ENCODE data around the gene RNF227. TPM values are rescaled to one million over a fixed set of nuclear protein-coding genes. Genes with fewer than 3 reads are reported as not detected.

Gene RNF227
- total and polyA plus RNA-seq, 2 donors from 2014 or later: 2.5 TPM

DNA sequence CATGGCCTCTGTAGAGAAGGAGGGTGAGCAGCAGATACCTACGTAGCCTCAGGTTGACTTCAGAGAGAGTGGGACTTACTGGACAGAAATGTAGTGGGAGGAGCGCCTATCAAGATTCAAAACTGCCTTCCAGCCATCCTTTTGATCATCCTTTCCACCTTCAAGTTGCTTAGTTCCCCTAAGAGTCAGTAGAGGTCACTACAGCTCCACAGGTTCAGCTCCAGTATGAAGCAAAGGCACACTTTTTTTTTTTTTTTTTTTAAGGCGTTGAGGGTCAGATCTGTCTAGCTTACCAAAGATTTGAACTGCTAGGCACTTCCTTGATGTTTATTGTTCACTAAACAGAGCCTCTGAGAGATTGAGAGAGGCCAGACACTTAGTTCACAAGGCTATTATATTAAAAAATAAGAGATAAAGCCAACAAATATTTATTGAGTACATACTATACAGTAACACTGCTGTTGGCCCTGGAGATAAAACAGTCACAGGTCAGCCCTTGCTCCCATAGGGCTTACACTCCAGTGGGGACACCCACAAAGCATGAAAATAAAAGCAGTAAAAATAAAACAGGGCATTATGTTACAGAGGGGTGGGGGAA is 3.1 kb downstream of the RNF227 start:
- H3K4me1 ChIP-seq (ENCODE audit: control insufficient read depth in 2 of 3, insufficient read depth in 2 of 3, low read depth in 1 of 3, low read length in 3 of 3): peaks cover 0 to 15% (median 7%) of the 10 kb centered on the region in 3 donors
- H3K27me3 ChIP-seq (ENCODE audit: control insufficient read depth, insufficient read depth, low read length): no peaks in the 10 kb centered on the region
- H3K27ac ChIP-seq (ENCODE audit: low read depth in 2 of 2, low read length in 2 of 2): no peak overlapping the region
- TF ChIP-seq, protein P1, sequence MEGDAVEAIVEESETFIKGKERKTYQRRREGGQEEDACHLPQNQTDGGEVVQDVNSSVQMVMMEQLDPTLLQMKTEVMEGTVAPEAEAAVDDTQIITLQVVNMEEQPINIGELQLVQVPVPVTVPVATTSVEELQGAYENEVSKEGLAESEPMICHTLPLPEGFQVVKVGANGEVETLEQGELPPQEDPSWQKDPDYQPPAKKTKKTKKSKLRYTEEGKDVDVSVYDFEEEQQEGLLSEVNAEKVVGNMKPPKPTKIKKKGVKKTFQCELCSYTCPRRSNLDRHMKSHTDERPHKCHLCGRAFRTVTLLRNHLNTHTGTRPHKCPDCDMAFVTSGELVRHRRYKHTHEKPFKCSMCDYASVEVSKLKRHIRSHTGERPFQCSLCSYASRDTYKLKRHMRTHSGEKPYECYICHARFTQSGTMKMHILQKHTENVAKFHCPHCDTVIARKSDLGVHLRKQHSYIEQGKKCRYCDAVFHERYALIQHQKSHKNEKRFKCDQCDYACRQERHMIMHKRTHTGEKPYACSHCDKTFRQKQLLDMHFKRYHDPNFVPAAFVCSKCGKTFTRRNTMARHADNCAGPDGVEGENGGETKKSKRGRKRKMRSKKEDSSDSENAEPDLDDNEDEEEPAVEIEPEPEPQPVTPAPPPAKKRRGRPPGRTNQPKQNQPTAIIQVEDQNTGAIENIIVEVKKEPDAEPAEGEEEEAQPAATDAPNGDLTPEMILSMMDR (IDR thresholded peaks at IDR 0.05; ENCODE audit: borderline replicate concordance, extremely low read depth, insufficient read depth): peak; percentile 69
- peak overlapping the region in 1 of 3 donors; percentile 15 for H3K9ac ChIP-seq (ENCODE audit: low read length in 3 of 3)
- H3K36me3 ChIP-seq (ENCODE audit: control insufficient read depth in 2 of 3, insufficient read depth in 3 of 3, low read length in 3 of 3): peaks cover 7 to 9% (median 9%) of the 10 kb centered on the region in 3 donors
- peak in 3 of 5 donors; percentile 50 to 88 (median 82) for DNase-seq
- no peaks in the 10 kb centered on the region for H3K9me3 ChIP-seq (ENCODE audit: control insufficient read depth in 2 of 3, insufficient read depth in 1 of 3, low read length in 3 of 3)
- H3K4me3 ChIP-seq (ENCODE audit: low read length in 3 of 3): no peak overlapping the region
- peak; percentile 50 for FAIRE-seq
- intact Hi-C loops (cut with DNase I): loop anchor here (5.0 kb wide), 1 partner anchor 74 kb away; no protein-coding TSS in a partner anchor

DNA sequence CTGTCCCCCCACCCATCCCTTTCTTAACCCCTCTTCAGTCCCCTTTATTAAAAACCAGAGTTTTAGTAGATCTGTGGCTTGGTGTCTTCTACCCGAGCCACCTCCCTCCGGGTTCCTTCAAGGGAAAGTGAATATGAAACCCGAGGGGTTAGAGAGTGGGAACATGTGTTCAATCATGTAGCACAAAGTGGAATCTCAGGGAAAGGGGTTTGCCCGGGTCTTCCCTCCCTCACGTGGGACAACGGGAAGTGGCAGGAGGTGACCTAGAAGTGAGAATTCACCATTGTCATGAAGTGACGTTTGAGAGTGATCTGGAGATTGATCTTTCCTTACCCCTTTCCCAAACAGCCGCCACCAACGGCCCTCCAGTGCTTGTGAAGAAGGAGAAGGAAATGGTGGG is 5.0 kb downstream of the RNF227 start:
- H3K36me3 ChIP-seq (ENCODE audit: control insufficient read depth in 2 of 3, insufficient read depth in 3 of 3, low read length in 3 of 3): peaks cover 7 to 25% (median 17%) of the 10 kb centered on the region in 3 donors
- H3K4me1 ChIP-seq (ENCODE audit: control insufficient read depth in 2 of 3, insufficient read depth in 2 of 3, low read depth in 1 of 3, low read length in 3 of 3): peaks cover 0 to 10% (median 7%) of the 10 kb centered on the region in 3 donors
- DNase-seq: no peak
- H3K27ac ChIP-seq (ENCODE audit: low read depth in 2 of 2, low read length in 2 of 2): no peak overlapping the region
- H3K9ac ChIP-seq (ENCODE audit: low read length in 3 of 3): no peak overlapping the region
- no peak for FAIRE-seq
- TF ChIP-seq, protein P1 (IDR thresholded peaks at IDR 0.05; ENCODE audit: borderline replicate concordance, extremely low read depth, insufficient read depth): no peak
- H3K9me3 ChIP-seq (ENCODE audit: control insufficient read depth in 2 of 3, insufficient read depth in 1 of 3, low read length in 3 of 3): no peaks in the 10 kb centered on the region
- H3K27me3 ChIP-seq (ENCODE audit: control insufficient read depth, insufficient read depth, low read length): no peaks in the 10 kb centered on the region
- intact Hi-C loops (cut with DNase I): loop anchor here (5.0 kb wide), 1 partner anchor 76 kb away; no protein-coding TSS in a partner anchor
- H3K4me3 ChIP-seq (ENCODE audit: low read length in 3 of 3): no peak overlapping the region

DNA sequence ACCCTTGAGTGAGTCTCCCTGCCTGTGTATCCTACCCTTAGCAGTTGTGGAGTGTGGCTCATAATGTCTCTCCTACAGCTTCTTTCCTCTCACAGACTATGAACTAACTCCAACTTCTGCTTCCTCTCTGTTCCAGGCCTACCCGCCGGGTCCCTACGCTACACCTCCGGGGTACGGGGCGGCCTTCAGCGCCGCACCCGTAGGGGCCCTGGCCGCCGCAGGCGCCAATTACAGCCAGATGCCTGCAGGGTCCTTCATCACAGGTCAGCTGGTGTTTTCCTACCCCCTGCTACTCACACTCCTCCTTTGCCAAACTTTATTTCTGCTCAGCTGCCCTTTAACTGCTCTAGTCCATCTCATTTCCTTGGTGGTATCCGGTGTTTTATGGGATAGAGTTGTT is 5.4 kb downstream of the RNF227 start:
- intact Hi-C loops (cut with DNase I): loop anchor here (5.0 kb wide), 1 partner anchor 77 kb away; no protein-coding TSS in a partner anchor
- no peak overlapping the region for H3K4me3 ChIP-seq (ENCODE audit: low read length in 3 of 3)
- H3K4me1 ChIP-seq (ENCODE audit: control insufficient read depth in 2 of 3, insufficient read depth in 2 of 3, low read depth in 1 of 3, low read length in 3 of 3): peaks cover 0 to 10% (median 7%) of the 10 kb centered on the region in 3 donors
- DNase-seq (no peak), FAIRE-seq (no peak)
- TF ChIP-seq, protein P1 (IDR thresholded peaks at IDR 0.05; ENCODE audit: borderline replicate concordance, extremely low read depth, insufficient read depth): no peak
- peaks cover 7 to 25% (median 21%) of the 10 kb centered on the region in 3 donors for H3K36me3 ChIP-seq (ENCODE audit: control insufficient read depth in 2 of 3, insufficient read depth in 3 of 3, low read length in 3 of 3)
- no peaks in the 10 kb centered on the region for H3K27me3 ChIP-seq (ENCODE audit: control insufficient read depth, insufficient read depth, low read length)
- no peak overlapping the region for H3K9ac ChIP-seq (ENCODE audit: low read length in 3 of 3)
- H3K9me3 ChIP-seq (ENCODE audit: control insufficient read depth in 2 of 3, insufficient read depth in 1 of 3, low read length in 3 of 3): no peaks in the 10 kb centered on the region
- no peak overlapping the region for H3K27ac ChIP-seq (ENCODE audit: low read depth in 2 of 2, low read length in 2 of 2)

All from kidney (tissue), 14 donors.